Keratinocyte (primary cell): ENCODE measurements around the gene ZNF254. TPM values are rescaled to one million over a fixed set of nuclear protein-coding genes. Genes with fewer than 3 reads are reported as not detected.
"Not testable (repeated sequence)": the region's sequence is repeated elsewhere in the genome, so short reads cannot be mapped to it uniquely, and the experiment has no call there.

ENCODE experiments used
- DNase-seq: peaks from one replicate; pipeline ENCODE4 v3.0.0-alpha.2; 2011; ENCODE audit warnings: low read depth, missing footprints, low spot score
- FAIRE-seq: peaks from 2 replicates; lab custom pipeline; 2011; peaks lifted over from hg19 to GRCh38; lab: Jason Lieb, UNC
- H2AFZ ChIP-seq: 2 replicates; pipeline ENCODE4 v1.6.0; 2012; ENCODE audit warnings: low read length, control low read depth, inconsistent platforms; ENCODE audit not compliant: control insufficient read depth
- H3K27ac ChIP-seq: 2 replicates; pipeline ENCODE4 v1.5.1; 2011; ENCODE audit warnings: low read length; ENCODE audit not compliant: control insufficient read depth, insufficient read depth
- H3K27me3 ChIP-seq: 3 replicates; pipeline ENCODE4 v1.6.0; 2011; ENCODE audit warnings: low read length; ENCODE audit not compliant: control insufficient read depth, insufficient read depth; ENCODE audit errors: extremely low read depth
- H3K36me3 ChIP-seq, 2 experiments: 2 replicates in 1 of 2; 3 replicates in 1 of 2; pipeline ENCODE4 v1.5.1; 2011; ENCODE audit warnings: low read length in 2 of 2, mild to moderate bottlenecking in 1 of 2; ENCODE audit not compliant: control insufficient read depth in 2 of 2, insufficient read depth in 2 of 2; ENCODE audit errors: extremely low read depth in 1 of 2
- H3K4me1 ChIP-seq: 3 replicates; pipeline ENCODE4 v1.5.1; 2011; ENCODE audit warnings: low read length; ENCODE audit not compliant: control insufficient read depth, insufficient read depth; ENCODE audit errors: extremely low read depth
- H3K4me2 ChIP-seq: 3 replicates; pipeline ENCODE4 v1.6.0; 2011; ENCODE audit warnings: low read depth, low read length; ENCODE audit not compliant: control insufficient read depth, insufficient read depth; ENCODE audit errors: extremely low read depth
- H3K4me3 ChIP-seq, 3 experiments: fragments of 200-600 bp in 1 of 3; sonication (generic) in 1 of 3; 2 replicates in 2 of 3; 3 replicates in 1 of 3; pipeline ENCODE4 v1.5.1; 2011 to 2016; ENCODE audit warnings: low read length in 3 of 3, mild to moderate bottlenecking in 3 of 3, control low read depth in 2 of 3, inconsistent platforms in 1 of 3, low read depth in 1 of 3, mixed read lengths in 1 of 3, mixed run types in 1 of 3, moderate library complexity in 1 of 3; ENCODE audit not compliant: control insufficient read depth in 2 of 3, insufficient read depth in 2 of 3; ENCODE audit errors: extremely low read depth in 1 of 3
- H3K79me2 ChIP-seq: 2 replicates; pipeline ENCODE4 v1.6.0; 2012; ENCODE audit warnings: low read length; ENCODE audit not compliant: control insufficient read depth, insufficient read depth
- H3K9ac ChIP-seq: 3 replicates; pipeline ENCODE4 v1.6.0; 2011; ENCODE audit warnings: low read length; ENCODE audit not compliant: control insufficient read depth, insufficient read depth; ENCODE audit errors: extremely low read depth
- H3K9me1 ChIP-seq: 3 replicates; pipeline ENCODE4 v1.6.0; 2011; ENCODE audit warnings: low read length; ENCODE audit not compliant: control insufficient read depth, insufficient read depth; ENCODE audit errors: extremely low read depth
- H3K9me3 ChIP-seq: 2 replicates; pipeline ENCODE4 v1.5.1; 2012; ENCODE audit warnings: low read depth, low read length; ENCODE audit not compliant: control insufficient read depth
- H4K20me1 ChIP-seq: 3 replicates; pipeline ENCODE4 v1.6.0; 2011; ENCODE audit warnings: low read length; ENCODE audit not compliant: control insufficient read depth, insufficient read depth; ENCODE audit errors: extremely low read depth
- CTCF ChIP-seq, 3 experiments: IDR thresholded peaks in 1 of 3; conservative IDR thresholded peaks in 1 of 3; optimal IDR thresholded peaks in 1 of 3; 2 replicates in 2 of 3; 3 replicates in 1 of 3; pipeline versions ENCODE3 to v1.5.1; 2011; ENCODE audit warnings: low read length in 3 of 3, mild to moderate bottlenecking in 3 of 3, moderate library complexity in 2 of 3, control low read depth in 1 of 3, inconsistent platforms in 1 of 3; ENCODE audit not compliant: insufficient read depth in 2 of 3; ENCODE audit errors: extremely low read depth in 1 of 3
- EZH2 ChIP-seq: IDR thresholded peaks from one replicate; pipeline ENCODE4 v1.6.1; 2012; ENCODE audit warnings: inconsistent platforms, mild to moderate bottlenecking, low read length, moderate library complexity
- dilution Hi-C: fragments of 300-500 bp; cut with MboI; formaldehyde crosslinking; loops from one replicate; pipeline ENCODE4 v1.7.0; 2020; ENCODE audit warnings: low sequenced_read_pairs; ENCODE audit not compliant: extremely low pct_ligation_motif_present
- polyA plus RNA-seq, 5 experiments: library from polyadenylated mRNA; depleted of rRNA in 3 of 5; stranded (reverse) in 3 of 5; stranded (forward) in 1 of 5; unstranded in 1 of 5; fragments of >200 nt; gene quantifications; 1 replicate in 1 of 5; 2 replicates in 3 of 5; 3 replicates in 1 of 5; pipeline versions ENCODE4 v1.2.1 to v1.2.3, GENCODE V29; 2011 to 2012; ENCODE audit warnings: missing spikeins in 2 of 5, low read depth in 1 of 5, low replicate concordance in 1 of 5

ZNF254 gene
- polyA plus RNA-seq, 1 donor (not counting 4 experiments of a cell fraction or from before 2014, with no cell fraction given): 5.7 TPM

GRCh38 chr19:24074720-24075454 lies 12.1 kb upstream of the ZNF254 start:
- Histone ChIP-seq H3K9me1 (no peaks in the 10 kb centered on the region), H3K79me2 (no peaks in the 10 kb centered on the region), H2AFZ (no peak overlapping the region), H4K20me1 (no peaks in the 10 kb centered on the region), H3K9me3 (no peaks in the 10 kb centered on the region), H3K27ac (peak overlapping the region; percentile 72), H3K27me3 (no peaks in the 10 kb centered on the region), H3K9ac (no peak overlapping the region), H3K36me3 (no peaks in the 10 kb centered on the region), H3K4me1 (peaks cover 15% of the 10 kb centered on the region), H3K4me2 (no peak overlapping the region), H3K4me3 (no peak overlapping the region)
- FAIRE-seq (no peak), DNase-seq (peak; percentile 38)
- TF ChIP-seq EZH2: no peak
- no peak for TF ChIP-seq CTCF (optimal IDR thresholded peaks at IDR 0.05 in 1 of 3, IDR thresholded peaks at IDR 0.05 in 1 of 3, conservative IDR thresholded peaks at IDR 0.05 in 1 of 3; ENCODE audit: extremely low read depth in 1 of 3, insufficient read depth in 2 of 3, low read length in 3 of 3)
- dilution Hi-C loops: no loop called here

- dilution Hi-C loops, H3K27ac ChIP-seq, H3K4me3 ChIP-seq, H2AFZ ChIP-seq, H3K4me2 ChIP-seq, H3K27me3 ChIP-seq, H3K36me3 ChIP-seq, DNase-seq, H3K9ac ChIP-seq, FAIRE-seq, H3K9me1 ChIP-seq, H3K9me3 ChIP-seq, H4K20me1 ChIP-seq, H3K79me2 ChIP-seq: not testable (repeated sequence)
- peaks cover 15% of the 10 kb centered on the region for H3K4me1 ChIP-seq
Measured at GRCh38 chr19:24075530-24075929, 11.5 kb upstream of the ZNF254 start.

GRCh38 chr19:24078680-24079079 lies 8.3 kb upstream of the ZNF254 start:
- Histone ChIP-seq H3K27me3 (no peaks in the 10 kb centered on the region), H3K9me1 (no peaks in the 10 kb centered on the region), H3K27ac (no peak overlapping the region), H3K9me3 (no peaks in the 10 kb centered on the region), H3K4me2 (no peak overlapping the region), H3K4me3 (no peak overlapping the region), H3K36me3 (no peaks in the 10 kb centered on the region), H3K9ac (no peak overlapping the region), H4K20me1 (no peaks in the 10 kb centered on the region), H2AFZ (no peak overlapping the region), H3K79me2 (no peaks in the 10 kb centered on the region), H3K4me1 (peaks cover 8% of the 10 kb centered on the region)
- dilution Hi-C loops: no loop called here
- TF ChIP-seq CTCF (optimal IDR thresholded peaks at IDR 0.05 in 1 of 3, IDR thresholded peaks at IDR 0.05 in 1 of 3, conservative IDR thresholded peaks at IDR 0.05 in 1 of 3; ENCODE audit: extremely low read depth in 1 of 3, insufficient read depth in 2 of 3, low read length in 3 of 3): no peak
- no peak for TF ChIP-seq EZH2
- no peak for DNase-seq
- FAIRE-seq: no peak
